ENCODE data around the gene RFXANK. TPM values are rescaled to one million over a fixed set of nuclear protein-coding genes. Genes with fewer than 3 reads are reported as not detected.

The RFXANK gene
- total RNA-seq, 1 experiment from 2014 or later: 73.4 TPM

GRCh38 chr19:19250196-19250801 is 58.2 kb downstream of the RFXANK start:
- no peak for TF ChIP-seq CTCF (IDR thresholded peaks at IDR 0.05; ENCODE audit: insufficient read depth in 1 of 2, low read depth in 1 of 2, low read length in 1 of 2, severe bottlenecking in 1 of 2, unreplicated experiment in 1 of 2)
- Histone ChIP-seq H3K4me3 (ENCODE audit: low read depth, low read length) (no peak overlapping the region), H3K4me1 (no peaks in the 10 kb centered on the region), H3K27me3 (replicated peaks; ENCODE audit: control insufficient read depth, insufficient read depth, low read length) (no peaks in the 10 kb centered on the region), H3K9me3 (no peaks in the 10 kb centered on the region), H3K36me3 (ENCODE audit: control insufficient read depth, insufficient read depth, low read length) (no peaks in the 10 kb centered on the region)
- ChIA-PET CTCF (no interaction called here), POLR2A (no interaction called here)
- BruUV-seq (replicated peaks): no TSS peak
- H3K27ac Mint-ChIP-seq (ENCODE audit: unreplicated experiment): no peak overlapping the region
- no peaks in the 10 kb centered on the region for H3K9me3 Mint-ChIP-seq (ENCODE audit: unreplicated experiment)
- intact Hi-C loops (cut with micrococcal nuclease; ENCODE audit: unreplicated experiment): no loop called here
- no peak overlapping the region for H3K4me3 Mint-ChIP-seq (ENCODE audit: unreplicated experiment)
- H3K27me3 Mint-ChIP-seq (ENCODE audit: insufficient read depth, unreplicated experiment): peaks cover 13% of the 10 kb centered on the region
- no peaks in the 10 kb centered on the region for H3K36me3 Mint-ChIP-seq (ENCODE audit: insufficient read depth, unreplicated experiment)
- H3K4me1 Mint-ChIP-seq (ENCODE audit: low read depth, unreplicated experiment): no peaks in the 10 kb centered on the region
- DNase-seq: no peak

Other genes starting within 250 kb of the RFXANK start
- 74.1 and 75.6 TPM in 2 replicates for gene SUGP2, start 158.7 kb upstream of the RFXANK start, total RNA-seq (2022)
- gene ARMC6, start 158.7 kb upstream of the RFXANK start, total RNA-seq (2022): 40.1 and 44.6 TPM in 2 replicates
- gene SLC25A42, start 128.3 kb upstream of the RFXANK start, total RNA-seq (2022): 4.5 and 5.4 TPM in 2 replicates
- 36.9 and 38.3 TPM in 2 replicates for gene TMEM161A, start 53.8 kb upstream of the RFXANK start, total RNA-seq (2022)
- gene MEF2B, start 22.0 kb upstream of the RFXANK start, total RNA-seq (2022): 0.82 and 1.5 TPM in 2 replicates
- gene BORCS8, start 106 bp upstream of the RFXANK start, total RNA-seq (2022): 36.2 and 37.7 TPM in 2 replicates
- 25.2 and 25.7 TPM in 2 replicates for gene NR2C2AP, start 11.2 kb downstream of the RFXANK start, total RNA-seq (2022)
- gene NCAN, start 19.7 kb downstream of the RFXANK start, total RNA-seq (2022): not detected in 2 replicates
- 3.2 and 3.7 TPM in 2 replicates for gene TM6SF2, start 81.0 kb downstream of the RFXANK start, total RNA-seq (2022)
- 51.2 and 58.4 TPM in 2 replicates for gene SUGP1, start 128.3 kb downstream of the RFXANK start, total RNA-seq (2022)
- 51.3 and 62.6 TPM in 2 replicates for gene MAU2, start 128.6 kb downstream of the RFXANK start, total RNA-seq (2022)
- 118 and 126 TPM in 2 replicates for gene GATAD2A, start 213.4 kb downstream of the RFXANK start, total RNA-seq (2022)